HepG2 (cell line): ENCODE measurements around the gene NET1. TPM values are rescaled to one million over a fixed set of nuclear protein-coding genes. Genes with fewer than 3 reads are reported as not detected.

Experiments
- ATAC-seq: fragments of 200-7000 bp; cut with Tn5 transposase; 3 replicates; pipeline ENCODE4 v1.9.1; 2020; ENCODE audit warnings: mild to moderate bottlenecking, moderate library complexity
- BruUV-seq: library from RNA; stranded (reverse); fragments of 400-500 nt; replicated peaks from 2 replicates; lab custom pipeline; 2021; lab: Mats Ljungman, UMichigan
- CTCF ChIA-PET: fragments of 300-600 bp; formaldehyde crosslinking; extraction: SDS; loops from one replicate; lab custom pipeline; 2021; ENCODE audit warnings: low total read pairs, inconsistent platforms, low intra/inter-chr PET ratio; lab: Yijun Ruan, JAX
- POLR2A ChIA-PET: fragments of 350-600 bp; sonication (Branson Sonifier 250); formaldehyde crosslinking; loops from one replicate; lab custom pipeline; 2020; ENCODE audit warnings: antibody characterized with exemption, inconsistent platforms; lab: Yijun Ruan, JAX
- DNase-seq: peaks from one replicate; pipeline ENCODE4 v3.0.0-alpha.2; 2015; ENCODE audit warnings: low spot score
- FAIRE-seq: peaks from 3 replicates; lab custom pipeline; 2011; peaks lifted over from hg19 to GRCh38; lab: Jason Lieb, UNC
- H2AFZ ChIP-seq: one replicate; pipeline ENCODE4 v1.6.1; 2011; ENCODE audit warnings: low read length, inconsistent platforms
- H3K27ac ChIP-seq: fragments of 300-600 bp; 3 replicates; pipeline ENCODE4 v1.8.0; 2011; ENCODE audit warnings: mixed run types, mild to moderate bottlenecking, mixed read lengths, low read length, inconsistent platforms; ENCODE audit not compliant: insufficient read depth; ENCODE audit errors: extremely low read length
- H3K27me3 ChIP-seq, 2 experiments: fragments of 200-600 bp in 1 of 2; 2 replicates in 1 of 2; 3 replicates in 1 of 2; pipeline versions ENCODE4 v1.6.0 to v1.8.0; 2011; ENCODE audit warnings: low read length in 2 of 2, mild to moderate bottlenecking in 2 of 2, moderate library complexity in 2 of 2, inconsistent platforms in 1 of 2; ENCODE audit not compliant: insufficient read depth in 2 of 2, control insufficient read depth in 1 of 2
- H3K36me3 ChIP-seq, 2 experiments: fragments of 200-600 bp in 1 of 2; replicated peaks in 1 of 2; 2 replicates in 1 of 2; 3 replicates in 1 of 2; pipeline versions ENCODE4 v1.5.1 to v1.8.0; 2011; ENCODE audit warnings: low read length in 2 of 2, inconsistent platforms in 1 of 2; ENCODE audit not compliant: insufficient read depth in 2 of 2, control insufficient read depth in 1 of 2
- H3K4me1 ChIP-seq: 2 replicates; pipeline ENCODE4 v1.5.1; 2012; ENCODE audit warnings: low read length, inconsistent platforms; ENCODE audit not compliant: insufficient read depth
- H3K4me2 ChIP-seq: 2 replicates; pipeline ENCODE4 v1.6.0; 2011; ENCODE audit warnings: low read depth, low read length, inconsistent platforms
- H3K4me3 ChIP-seq, 3 experiments: fragments of 200-600 bp in 1 of 3; sonication (generic), shearing (Covaris generic) in 1 of 3; replicated peaks in 1 of 3; 2 replicates each; pipeline ENCODE4 v1.5.1; 2011 to 2016; ENCODE audit warnings: low read length in 3 of 3, inconsistent platforms in 2 of 3, low read depth in 2 of 3, mild to moderate bottlenecking in 2 of 3, control low read depth in 1 of 3, mixed read lengths in 1 of 3; ENCODE audit not compliant: insufficient read depth in 1 of 3
- H3K79me2 ChIP-seq: one replicate; pipeline ENCODE4 v1.6.1; 2011; ENCODE audit warnings: low read length, inconsistent platforms; ENCODE audit not compliant: insufficient read depth
- H3K9ac ChIP-seq: 2 replicates; pipeline ENCODE4 v1.6.0; 2011; ENCODE audit warnings: mild to moderate bottlenecking, low read depth, low read length, inconsistent platforms; ENCODE audit not compliant: insufficient read depth
- H3K9me3 ChIP-seq: 2 replicates; pipeline ENCODE4 v1.5.1; 2012; ENCODE audit warnings: mild to moderate bottlenecking, low read length
- H4K20me1 ChIP-seq: 2 replicates; pipeline ENCODE4 v1.6.0; 2011; ENCODE audit warnings: inconsistent platforms, mild to moderate bottlenecking, low read length, moderate library complexity; ENCODE audit not compliant: insufficient read depth
- ARNTL ChIP-seq: sonication (generic); formaldehyde crosslinking; IDR thresholded peaks from 2 replicates; pipeline ENCODE4 v1.4.0; 2020; ENCODE audit warnings: mild to moderate bottlenecking, missing genetic modification reagents
- ELF3 ChIP-seq: IDR thresholded peaks from 2 replicates; pipeline ENCODE4 v1.6.1; 2016; ENCODE audit warnings: missing genetic modification reagents, missing compliant biosample characterization
- FOXP1 ChIP-seq, 2 experiments: fragments of 450-650 bp in 1 of 2; IDR thresholded peaks; 2 replicates each; pipeline ENCODE4 v1.6.1; 2017 to 2018; ENCODE audit warnings: antibody characterized with exemption in 1 of 2
- HNF4A ChIP-seq: sonication (generic); formaldehyde crosslinking; IDR thresholded peaks from 2 replicates; pipeline ENCODE4 v1.4.0; 2020; ENCODE audit warnings: missing genetic modification reagents
- KAT8 ChIP-seq: IDR thresholded peaks from 2 replicates; pipeline ENCODE4 v1.6.1; 2016; ENCODE audit warnings: missing genetic modification reagents, missing compliant biosample characterization
- MLLT10 ChIP-seq: sonication (generic); formaldehyde crosslinking; IDR thresholded peaks from 2 replicates; pipeline ENCODE4 v1.4.0; 2020; ENCODE audit warnings: missing genetic modification reagents
- NR2F1 ChIP-seq, 2 experiments: fragments of 450-650 bp in 1 of 2; formaldehyde crosslinking in 1 of 2; IDR thresholded peaks; 2 replicates each; pipeline versions ENCODE4 v1.5.0 to v1.6.1; 2016 to 2020; ENCODE audit warnings: mild to moderate bottlenecking in 1 of 2, missing compliant biosample characterization in 1 of 2, missing genetic modification reagents in 1 of 2, moderate library complexity in 1 of 2
- NR2F6 ChIP-seq, 2 experiments: IDR thresholded peaks; 2 replicates each; pipeline ENCODE4 v1.6.1; 2016; ENCODE audit warnings: antibody characterized with exemption in 1 of 2, mild to moderate bottlenecking in 1 of 2
- RNF2 ChIP-seq: fragments of 450-650 bp; conservative IDR thresholded peaks from 2 replicates; pipeline ENCODE4 v1.6.1; 2016; ENCODE audit warnings: low read depth
- TFDP1 ChIP-seq: IDR thresholded peaks from 2 replicates; pipeline ENCODE4 v1.6.1; 2016; ENCODE audit warnings: missing compliant biosample characterization, missing genetic modification reagents, borderline replicate concordance
- TMF1 ChIP-seq: sonication (generic); formaldehyde crosslinking; IDR thresholded peaks from 2 replicates; pipeline ENCODE4 v1.8.1; 2022; ENCODE audit warnings: low read depth, missing genetic modification reagents
- TOE1 ChIP-seq: sonication (generic); formaldehyde crosslinking; IDR thresholded peaks from 2 replicates; pipeline ENCODE4 v1.4.0; 2020; ENCODE audit warnings: mild to moderate bottlenecking, missing genetic modification reagents
- ZBTB20 ChIP-seq: sonication (generic); formaldehyde crosslinking; IDR thresholded peaks from 2 replicates; pipeline ENCODE4 v1.8.1; 2023; ENCODE audit warnings: missing genetic modification reagents, low read depth, mild to moderate bottlenecking, borderline replicate concordance
- ZHX2 ChIP-seq, 2 experiments: sonication (generic) in 1 of 2; formaldehyde crosslinking in 1 of 2; IDR thresholded peaks; 2 replicates each; pipeline versions ENCODE4 v1.6.1 to v1.9.0; 2014 to 2022; ENCODE audit warnings: antibody characterized with exemption in 1 of 2, borderline replicate concordance in 1 of 2, inconsistent platforms in 1 of 2, low read depth in 1 of 2, missing genetic modification reagents in 1 of 2
- ZNF274 ChIP-seq: sonication (generic); formaldehyde crosslinking; IDR thresholded peaks from 2 replicates; pipeline ENCODE4 v1.5.1; 2020; ENCODE audit warnings: mild to moderate bottlenecking, missing genetic modification reagents
- ZNF354B ChIP-seq: sonication (generic); formaldehyde crosslinking; IDR thresholded peaks from 2 replicates; pipeline ENCODE4 v1.8.0; 2022; ENCODE audit warnings: mild to moderate bottlenecking, missing genetic modification reagents
- ZNF605 ChIP-seq: sonication (generic); formaldehyde crosslinking; IDR thresholded peaks from 2 replicates; pipeline ENCODE4 v1.8.0; 2022; ENCODE audit warnings: mild to moderate bottlenecking, missing genetic modification reagents
- ZNF878 ChIP-seq: sonication (generic); formaldehyde crosslinking; IDR thresholded peaks from 2 replicates; pipeline ENCODE4 v1.8.1; 2023; ENCODE audit warnings: mild to moderate bottlenecking, missing genetic modification reagents, moderate library complexity
- ZSCAN31 ChIP-seq: sonication (generic); formaldehyde crosslinking; IDR thresholded peaks from 2 replicates; pipeline ENCODE4 v1.5.0; 2020; ENCODE audit warnings: low read depth, mild to moderate bottlenecking, missing genetic modification reagents
- WGBS: methylation state at CpG from one replicate; pipeline ENCODE4 v1.1.6; 2017; ENCODE audit warnings: low lambda C conversion rate; 5-methylcytosine and 5-hydroxymethylcytosine counted together
- in situ Hi-C: cut with HindIII; loops from 2 replicates; pipeline ENCODE4 v1.10.0; 2017; ENCODE audit warnings: low pct_unique_long_range_greater_than_20kb; ENCODE audit not compliant: extremely low pct_ligation_motif_present
- intact Hi-C: fragments of 100-400 bp; cut with micrococcal nuclease; formaldehyde crosslinking; loops from one replicate; pipeline ENCODE4 v1.10.0; 2022; ENCODE audit not compliant: unreplicated experiment
- polyA plus RNA-seq, 8 experiments: library from polyadenylated mRNA; depleted of rRNA in 3 of 8; stranded (reverse) in 7 of 8; unstranded in 1 of 8; fragments of >200 nt; fragmentation: Illumina TruSeq in 4 of 8; extraction: Trizol in 4 of 8; gene quantifications; 2 replicates each; pipeline versions ENCODE4 v1.2.1 to v1.2.3, GENCODE V29; 2011 to 2016; ENCODE audit warnings: low read depth in 4 of 8, missing spikeins in 1 of 8, mixed read lengths in 1 of 8; ENCODE audit not compliant: insufficient read depth in 1 of 8
- total RNA-seq, 5 experiments: library from RNA; depleted of rRNA; stranded (reverse); fragments of >200 nt; fragmentation: Illumina TruSeq; extraction: Trizol; gene quantifications; 2 replicates each; pipeline ENCODE4 v1.2.3, GENCODE V29; 2016; ENCODE audit warnings: low read depth in 1 of 5

NET1 gene
- total and polyA plus RNA-seq, 2 of the 13 experiments (the other 11 are each of a cell fraction or from before 2014, with no cell fraction given) = 48.1 to 65.8 TPM

GRCh38 chr10:5391790-5392189 is 20.6 kb upstream of the NET1 start (continued):
- TF ChIP-seq ZHX2 (IDR thresholded peaks at IDR 0.05; ENCODE audit: low read depth) (no peak), ZHX2 (CRISPR knock-in tag; IDR thresholded peaks at IDR 0.05; ENCODE audit: borderline replicate concordance) (no peak), ZSCAN31 (CRISPR knock-in tag) (no peak), RNF2 (no peak), ZNF354B (CRISPR knock-in tag) (no peak), ARNTL (CRISPR knock-in tag) (no peak)

- Histone ChIP-seq H3K79me2 (no peaks in the 10 kb centered on the region), H3K4me3 (no peak overlapping the region), H3K27ac (no peak overlapping the region), H3K9me3 (peaks cover 35% of the 10 kb centered on the region), H3K27me3 (peaks cover 3 to 7% of the 10 kb centered on the region in 2 experiments; a peak in 2 of 5 replicates), H3K4me1 (peaks cover 8% of the 10 kb centered on the region; the same call in 1 of the 2 replicates), H4K20me1 (no peaks in the 10 kb centered on the region), H3K4me2 (no peak overlapping the region), H3K9ac (no peak overlapping the region), H2AFZ (no peak overlapping the region), H3K36me3 (no peaks in the 10 kb centered on the region)
- BruUV-seq = no TSS peak
- no peak for DNase-seq
- intact Hi-C loops (no loop called here), in situ Hi-C loops (loop anchor here (25.0 kb wide), 1 partner anchor 556 kb away; the partner anchor contains the start of gene AKR1E2)
- CTCF ChIA-PET = no interaction called here
- FAIRE-seq = no peak
- POLR2A ChIA-PET = no interaction called here
- 60% methylated on average over 7 of the region's 14 CpGs for WGBS
- ATAC-seq = no peak
- TF ChIP-seq ZNF274 (CRISPR knock-in tag) (no peak), FOXP1 (IDR thresholded peaks at IDR 0.05) (no peak), FOXP1 (CRISPR knock-in tag; IDR thresholded peaks at IDR 0.05) (no peak), ELF3 (CRISPR knock-in tag) (no peak), MLLT10 (CRISPR knock-in tag) (no peak), ZNF878 (CRISPR knock-in tag) (no peak), NR2F1 (CRISPR knock-in tag; IDR thresholded peaks at IDR 0.05) (no peak), TMF1 (no peak), TFDP1 (CRISPR knock-in tag) (no peak), ZBTB20 (CRISPR knock-in tag) (no peak), ZNF605 (CRISPR knock-in tag) (no peak), TOE1 (CRISPR knock-in tag) (no peak), NR2F6 (IDR thresholded peaks at IDR 0.05) (no peak), NR2F6 (CRISPR knock-in tag; IDR thresholded peaks at IDR 0.05) (no peak), HNF4A (CRISPR knock-in tag) (no peak), KAT8 (no peak)
Observed at GRCh38 chr10:5393529-5393928, 18.8 kb upstream of the NET1 start.
